Endothelial cell (in vitro differentiated cells): ENCODE results near the gene ZNF576. TPM values are rescaled to one million over a fixed set of nuclear protein-coding genes. Genes with fewer than 3 reads are reported as not detected.
A peak's percentile ranks its signal among the peaks of the same experiment; 100 is the strongest.

Source experiments
- DNase-seq: peaks from one replicate; pipeline ENCODE4 v3.0.0; 2021; ENCODE audit warnings: low spot score
- H3K27ac Mint-ChIP-seq: one replicate; pipeline ENCODE4 v1.8.0; 2021; ENCODE audit warnings: mixed read lengths, inconsistent platforms; ENCODE audit not compliant: unreplicated experiment
- H3K27me3 Mint-ChIP-seq: one replicate; pipeline ENCODE4 v1.8.0; 2021; ENCODE audit warnings: mild to moderate bottlenecking, moderate library complexity, mixed read lengths, inconsistent platforms; ENCODE audit not compliant: unreplicated experiment
- H3K36me3 Mint-ChIP-seq: one replicate; pipeline ENCODE4 v1.8.0; 2021; ENCODE audit warnings: mild to moderate bottlenecking, low read depth, mixed read lengths, inconsistent platforms; ENCODE audit not compliant: unreplicated experiment
- H3K4me1 Mint-ChIP-seq: one replicate; pipeline ENCODE4 v1.8.0; 2021; ENCODE audit warnings: mild to moderate bottlenecking, mixed read lengths, inconsistent platforms; ENCODE audit not compliant: unreplicated experiment
- H3K4me3 Mint-ChIP-seq: one replicate; pipeline ENCODE4 v1.8.0; 2021; ENCODE audit warnings: mild to moderate bottlenecking, mixed read lengths, inconsistent platforms; ENCODE audit not compliant: unreplicated experiment
- H3K9me3 Mint-ChIP-seq: one replicate; pipeline ENCODE4 v1.8.0; 2021; ENCODE audit warnings: mixed read lengths, inconsistent platforms; ENCODE audit not compliant: unreplicated experiment
- CTCF ChIP-seq: fragments of 200-600 bp; sonication (generic); IDR thresholded peaks from one replicate; pipeline ENCODE4 v1.5.0; 2021; ENCODE audit warnings: antibody characterized with exemption; ENCODE audit not compliant: unreplicated experiment
- total RNA-seq: library from RNA; stranded (reverse); fragmentation: NEBNext Ultra II Directional; extraction: Animal tissue kit (Norgen Biotek cat#: 25700); gene quantifications from one replicate; pipeline ENCODE4 v1.2.1, GENCODE V29; 2021; ENCODE audit not compliant: unreplicated experiment

The ZNF576 gene
- total RNA-seq, 1 donor from 2014 or later = 10.7 TPM

DNA sequence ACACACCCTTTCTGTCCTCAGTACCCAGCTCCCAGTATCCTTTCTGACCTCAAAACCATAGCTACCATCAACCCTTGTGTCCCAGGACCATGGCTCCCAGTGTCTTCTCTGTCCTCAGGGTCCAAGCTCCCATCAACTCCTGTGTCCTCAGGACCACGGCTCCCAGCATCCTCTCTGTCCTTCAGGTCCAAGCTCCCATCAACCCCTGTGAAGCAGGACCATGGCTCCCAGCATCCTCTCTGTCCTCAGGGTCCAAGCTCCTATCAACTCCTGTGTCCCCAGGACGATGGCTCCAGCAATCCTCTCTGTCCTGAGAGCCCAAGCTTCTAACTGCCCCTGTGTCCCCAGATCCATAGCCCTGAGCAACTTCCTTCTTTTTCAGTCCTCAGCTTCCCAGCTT lies 44.9 kb downstream of the ZNF576 start:
- H3K4me3 Mint-ChIP-seq = peak overlapping the region; percentile 66
- H3K4me1 Mint-ChIP-seq = peaks cover 13% of the 10 kb centered on the region
- H3K36me3 Mint-ChIP-seq = peaks cover 16% of the 10 kb centered on the region
- H3K27ac Mint-ChIP-seq = peak overlapping the region; percentile 32
- DNase-seq = no peak
- peaks cover 25% of the 10 kb centered on the region for H3K27me3 Mint-ChIP-seq
- no peaks in the 10 kb centered on the region for H3K9me3 Mint-ChIP-seq
- TF ChIP-seq CTCF = no peak

DNA sequence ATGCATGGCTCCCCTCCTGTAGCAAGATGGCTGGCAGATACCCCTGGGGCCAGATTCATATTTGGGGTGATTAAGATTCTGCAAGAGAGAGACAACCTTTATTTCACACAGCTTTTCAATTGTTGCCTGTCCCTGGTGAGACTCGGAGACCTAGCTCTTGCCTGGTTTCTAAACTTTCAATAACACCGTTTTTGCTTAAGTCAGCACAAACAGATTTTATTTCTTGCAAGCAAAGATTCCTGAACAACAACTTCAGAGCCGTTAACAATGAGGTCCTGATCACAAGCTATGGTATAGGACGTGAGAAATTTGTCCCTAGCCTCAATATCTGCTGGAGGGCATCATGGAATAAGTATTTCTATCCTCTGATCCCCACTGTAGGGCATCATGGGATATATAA lies 46.1 kb downstream of the ZNF576 start:
- Mint-ChIP-seq H3K36me3 (peaks cover 15% of the 10 kb centered on the region), H3K4me1 (peaks cover 10% of the 10 kb centered on the region), H3K27me3 (peaks cover 25% of the 10 kb centered on the region), H3K4me3 (no peak overlapping the region), H3K27ac (no peak overlapping the region), H3K9me3 (no peaks in the 10 kb centered on the region)
- no peak for DNase-seq
- TF ChIP-seq CTCF = no peak

- Mint-ChIP-seq H3K27ac (no peak overlapping the region), H3K9me3 (no peaks in the 10 kb centered on the region), H3K4me3 (no peak overlapping the region), H3K4me1 (peaks cover 6% of the 10 kb centered on the region), H3K36me3 (peaks cover 17% of the 10 kb centered on the region), H3K27me3 (peaks cover 22% of the 10 kb centered on the region)
- no peak for TF ChIP-seq CTCF
- no peak for DNase-seq
These were observed 46.9 kb downstream of the ZNF576 start for GRCh38 chr19:43643326-43643725.

DNA sequence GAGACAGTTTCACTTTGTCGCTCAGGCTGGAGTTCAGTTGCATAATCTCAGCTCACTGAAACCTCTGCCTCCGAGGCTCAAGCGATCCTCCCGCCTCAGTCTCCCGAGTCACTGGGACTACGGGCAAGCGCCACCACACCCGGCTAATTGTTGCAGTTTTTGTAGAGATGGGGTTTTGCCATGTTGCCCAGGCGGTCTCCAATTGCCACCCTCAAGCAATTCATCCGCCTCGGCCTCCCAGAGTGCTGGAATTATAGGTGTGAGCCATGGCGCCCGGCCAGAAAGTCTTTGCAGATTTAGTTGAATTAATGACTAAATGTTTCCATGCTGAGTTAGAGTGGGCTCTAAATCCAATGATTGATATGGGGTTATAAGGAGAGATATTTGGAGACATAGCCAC lies 47.8 kb downstream of the ZNF576 start:
- peaks cover under 1% of the 10 kb centered on the region for H3K4me1 Mint-ChIP-seq
- H3K9me3 Mint-ChIP-seq = no peaks in the 10 kb centered on the region
- H3K27ac Mint-ChIP-seq = no peak overlapping the region
- peaks cover 14% of the 10 kb centered on the region for H3K27me3 Mint-ChIP-seq
- H3K36me3 Mint-ChIP-seq = peaks cover 13% of the 10 kb centered on the region
- no peak for DNase-seq
- no peak for TF ChIP-seq CTCF
- no peak overlapping the region for H3K4me3 Mint-ChIP-seq

DNA sequence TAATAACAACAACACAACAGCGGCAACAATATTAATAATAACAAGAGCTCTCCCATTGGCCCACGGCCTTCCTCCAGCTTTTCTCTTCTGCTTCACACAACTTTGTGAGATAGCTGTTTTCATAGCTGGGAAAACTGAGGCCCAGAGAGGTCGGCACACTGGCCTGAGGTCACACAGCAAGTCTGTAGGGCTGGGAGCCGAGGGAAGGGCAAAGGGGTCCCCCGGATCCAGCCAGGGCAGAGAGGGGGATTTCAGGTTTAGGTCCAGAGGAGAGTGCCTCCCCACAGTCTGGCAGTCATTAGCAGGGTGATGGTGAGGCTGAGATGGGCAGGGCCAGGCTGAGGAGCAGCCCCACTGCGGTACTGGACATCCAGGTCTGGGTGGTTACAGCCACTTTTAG lies 52.2 kb downstream of the ZNF576 start:
- Mint-ChIP-seq H3K4me3 (no peak overlapping the region), H3K9me3 (no peaks in the 10 kb centered on the region), H3K27me3 (peaks cover 8% of the 10 kb centered on the region), H3K36me3 (peaks cover 13% of the 10 kb centered on the region), H3K4me1 (peaks cover 3% of the 10 kb centered on the region), H3K27ac (no peak overlapping the region)
- TF ChIP-seq CTCF = no peak
- DNase-seq = no peak
